ENCODE data around the gene SMAD3.

The SMAD3 gene

DNA sequence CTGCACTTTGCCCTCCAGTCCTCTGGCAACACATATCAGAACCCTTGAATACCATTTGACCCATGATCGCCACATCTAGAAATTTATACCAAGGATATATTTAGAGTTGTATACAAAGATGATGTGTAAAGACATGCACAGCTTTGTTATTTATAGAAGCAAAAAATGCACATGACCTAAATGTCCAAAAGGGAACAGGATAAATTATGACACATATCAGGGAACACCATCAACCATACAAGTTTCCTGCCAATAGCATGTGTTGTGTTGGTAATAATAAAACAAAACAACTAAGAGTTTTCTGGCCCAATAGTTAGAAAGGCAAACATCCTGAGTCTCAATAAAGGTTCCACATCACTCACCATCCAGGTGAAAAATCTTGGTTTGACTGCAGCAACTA lies 137.6 kb downstream of the SMAD3 start:
- no peak for DNase-seq

DNA sequence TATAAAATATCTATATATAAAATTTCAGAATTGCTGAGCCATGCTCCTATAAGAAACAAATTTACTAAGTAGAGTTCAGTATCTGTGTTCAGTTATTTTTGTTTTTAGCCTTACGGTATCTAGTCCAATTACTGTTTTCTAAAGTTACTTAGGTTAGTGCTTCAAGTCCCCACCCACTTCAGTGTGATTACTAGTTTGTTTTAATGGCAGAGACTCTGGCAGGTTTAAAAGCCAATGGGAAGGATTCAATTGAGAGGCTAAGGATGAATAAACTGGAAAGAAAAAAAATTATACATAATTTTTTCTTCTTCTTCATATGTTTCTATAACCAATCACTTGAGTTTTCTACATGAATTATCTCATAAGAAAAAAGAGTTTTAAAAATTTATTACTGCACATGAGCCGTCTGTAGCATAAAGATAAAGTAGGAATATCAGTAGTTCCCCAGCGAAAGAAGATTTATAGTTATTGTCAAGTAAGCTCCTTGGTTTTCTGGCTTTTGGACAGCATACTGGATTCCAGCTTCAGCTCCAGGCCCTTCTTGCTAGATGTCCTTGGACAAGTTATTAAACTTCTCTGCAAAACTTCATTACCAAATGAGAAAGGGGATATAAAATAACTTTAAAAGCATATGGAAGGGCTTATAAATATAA lies 142.3 kb downstream of the SMAD3 start:
- DNase-seq: no peak

DNA sequence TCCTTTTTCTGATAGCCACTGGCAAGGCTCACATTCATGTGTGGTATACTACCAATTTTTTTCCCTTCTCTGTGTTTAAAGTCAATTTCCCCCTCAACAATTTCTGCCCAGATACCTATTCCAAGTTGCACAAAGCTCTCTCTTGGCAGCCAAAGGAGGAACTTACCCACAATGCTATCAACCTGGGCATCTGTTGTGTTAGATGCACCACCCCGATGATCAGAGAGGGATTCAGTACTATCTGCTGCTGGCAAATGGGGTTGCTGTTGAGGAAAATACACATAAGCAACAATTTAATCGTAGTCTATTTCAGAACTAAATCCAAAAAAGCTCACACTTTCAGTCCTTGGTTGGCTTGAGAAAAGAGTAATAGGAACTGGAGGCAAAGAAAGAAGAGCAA lies 143.0 kb downstream of the SMAD3 start:
- no peak for DNase-seq

DNA sequence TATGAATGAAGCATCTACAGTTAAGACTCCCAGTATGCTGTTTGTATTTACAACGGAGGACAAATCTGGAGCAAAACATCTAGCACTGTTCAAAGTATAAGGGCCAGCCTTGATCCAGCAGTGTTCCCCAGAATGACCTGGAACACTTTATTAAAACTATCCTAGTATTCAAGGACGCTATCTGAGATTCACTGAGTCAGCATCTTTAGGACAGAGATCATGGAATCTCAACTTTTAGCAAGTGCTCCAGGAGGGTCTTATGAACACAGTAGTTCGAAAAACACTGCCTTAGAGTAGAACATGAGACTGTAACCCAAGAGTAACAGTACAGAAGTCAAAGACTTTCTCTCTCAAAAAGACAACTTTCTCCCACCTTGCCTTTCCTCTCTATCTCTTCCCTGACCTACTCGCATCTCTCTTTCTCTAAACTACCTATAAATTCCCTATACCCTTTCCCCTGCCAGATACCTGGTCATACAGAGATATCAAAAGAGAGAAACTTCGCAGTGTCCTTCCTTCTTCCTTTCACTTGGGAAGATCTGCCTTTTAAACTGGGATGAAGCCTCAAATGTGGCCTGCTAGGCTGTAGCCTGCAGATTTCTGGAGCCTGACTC lies 145.3 kb downstream of the SMAD3 start:
- DNase-seq: no peak

DNA sequence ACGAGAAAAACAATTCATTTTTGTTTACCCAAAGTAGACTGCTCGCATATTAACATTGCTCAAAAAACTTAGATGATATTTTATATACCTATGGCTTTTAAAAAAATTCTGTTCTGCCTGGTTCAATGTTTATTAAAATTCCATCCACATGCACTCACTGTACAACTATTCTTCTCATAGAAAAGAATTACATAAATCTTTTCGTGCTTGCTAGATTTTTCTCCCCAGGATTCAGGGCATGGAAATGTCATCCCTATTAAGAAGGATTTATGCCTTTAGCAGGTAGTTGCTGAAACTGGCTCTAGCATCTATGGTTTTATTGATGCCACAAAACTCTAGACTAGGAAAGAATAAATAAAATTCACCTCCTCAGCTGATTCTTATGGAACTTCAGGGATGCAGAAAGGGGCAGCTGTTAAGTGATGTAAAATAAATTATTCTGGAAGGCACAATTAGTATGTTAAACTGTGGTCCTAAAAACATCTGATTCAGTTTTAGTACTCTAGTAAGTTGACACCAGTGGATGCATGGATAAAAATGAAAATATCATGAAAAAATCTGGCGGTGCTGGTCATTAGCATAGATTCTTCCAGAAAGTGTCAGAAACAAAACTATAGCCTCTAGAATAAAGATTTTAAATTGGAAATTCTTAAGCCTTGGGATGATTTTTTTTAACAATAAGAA lies 147.4 kb downstream of the SMAD3 start:
- DNase-seq: no peak

DNA sequence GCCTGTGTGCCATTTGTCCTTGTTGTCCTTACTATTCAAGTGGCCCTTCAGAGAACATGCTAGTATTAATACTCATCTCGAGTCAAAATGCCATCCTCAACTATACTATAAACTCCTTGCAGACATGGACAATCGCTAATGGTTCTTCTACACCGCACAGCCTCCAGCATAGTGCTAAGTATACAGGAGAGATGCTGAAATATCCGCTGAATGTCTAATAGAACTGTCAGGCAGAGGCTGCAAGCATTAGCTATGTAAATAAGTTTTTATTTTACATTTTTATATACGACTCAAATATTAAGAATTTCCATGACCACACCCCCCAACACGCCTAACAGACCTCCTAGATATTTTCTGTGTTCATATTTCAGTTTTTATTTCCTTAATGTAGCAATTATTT lies 149.7 kb downstream of the SMAD3 start:
- no peak for DNase-seq

DNA sequence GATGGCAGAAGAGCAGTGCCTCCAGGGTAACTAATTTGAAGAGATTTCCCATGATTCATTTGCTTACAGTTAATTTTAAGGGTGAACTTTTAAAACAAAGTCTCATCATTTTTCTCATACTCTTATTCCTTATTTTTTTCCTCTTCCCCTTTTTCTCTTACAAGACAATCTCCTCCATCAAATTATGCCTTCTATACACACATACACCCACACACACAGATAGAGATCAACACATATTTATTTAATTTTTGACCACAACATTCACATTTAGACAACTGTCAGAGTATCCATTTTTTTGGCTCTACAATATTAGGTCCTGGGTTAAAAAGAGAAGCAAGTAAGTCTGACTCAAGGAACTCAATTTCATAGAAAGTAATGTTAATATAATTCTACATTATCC lies 151.5 kb downstream of the SMAD3 start:
- no peak for DNase-seq

DNA sequence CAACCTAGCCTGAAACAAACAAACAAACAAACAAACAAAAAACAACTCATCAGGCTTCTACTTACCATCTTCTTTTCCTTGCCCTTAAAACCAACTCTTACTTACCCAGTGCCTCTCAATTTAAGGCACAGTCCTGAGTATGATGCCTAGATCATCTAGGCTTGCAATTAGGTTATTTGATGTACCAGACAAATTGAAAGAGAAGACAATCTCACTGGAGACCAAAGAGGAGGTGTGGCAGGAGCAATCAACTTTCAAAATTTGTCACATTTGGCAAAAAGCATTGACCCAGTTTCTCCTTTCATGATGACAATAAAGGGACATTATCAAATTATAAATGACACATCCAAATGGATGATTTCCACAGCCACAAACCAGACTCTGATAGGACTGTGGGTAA lies 153.0 kb downstream of the SMAD3 start:
- no peak for DNase-seq

DNA sequence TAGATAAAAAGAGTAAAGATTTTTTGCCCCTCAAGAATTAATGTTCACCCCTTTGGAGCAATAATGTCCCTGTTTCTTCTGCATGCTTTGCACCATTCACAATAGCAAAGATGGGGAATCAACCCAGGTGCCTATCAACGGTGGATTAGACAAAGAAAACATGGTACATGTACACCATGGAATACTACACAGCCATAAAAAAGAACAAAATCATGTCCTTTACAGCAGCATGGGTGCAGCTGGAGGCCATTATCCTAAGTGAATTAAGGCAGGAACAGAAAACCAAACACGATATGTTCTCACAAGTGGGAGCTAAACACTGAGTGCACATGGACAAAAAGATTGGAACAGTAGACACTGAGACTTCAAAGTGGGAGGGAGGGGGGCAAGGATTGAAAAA lies 153.9 kb downstream of the SMAD3 start:
- no peak for DNase-seq

DNA sequence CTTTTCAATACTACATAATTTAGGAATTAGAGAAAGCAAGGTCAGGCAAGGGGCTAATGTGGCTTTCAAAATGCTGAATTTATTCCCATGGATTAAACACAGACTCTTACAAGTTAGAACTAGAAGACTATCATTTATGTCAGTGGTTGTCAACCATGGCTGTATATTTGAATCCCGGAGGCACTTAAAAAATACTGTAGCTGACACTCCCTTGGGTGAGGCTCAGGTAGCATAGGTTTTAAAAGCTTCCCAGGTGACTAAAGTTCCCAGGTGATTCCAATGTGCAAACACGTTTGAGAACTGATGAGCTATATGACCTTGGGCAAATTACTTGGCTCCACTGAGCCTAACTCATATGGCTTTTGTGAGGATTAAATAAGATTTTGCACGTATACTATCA lies 159.5 kb downstream of the SMAD3 start:
- DNase-seq: no peak

DNA sequence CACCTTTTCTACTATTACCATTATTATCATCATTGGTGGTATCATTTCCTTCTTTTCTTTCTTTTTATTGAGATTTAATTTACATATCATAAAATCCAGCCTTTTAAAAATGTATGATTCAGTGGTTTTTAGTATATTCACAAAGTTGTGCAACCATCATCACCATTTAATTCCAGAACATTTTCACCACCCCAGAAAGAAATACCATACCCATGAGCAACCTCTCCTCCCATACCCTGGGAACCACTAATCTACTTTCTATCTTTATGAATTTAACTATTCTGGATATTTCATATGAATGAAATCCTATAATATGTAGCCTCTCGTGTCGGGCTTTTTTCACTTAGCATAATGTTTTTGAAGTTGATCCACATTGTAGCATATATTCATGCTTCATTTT lies 159.9 kb downstream of the SMAD3 start:
- DNase-seq: no peak

DNA sequence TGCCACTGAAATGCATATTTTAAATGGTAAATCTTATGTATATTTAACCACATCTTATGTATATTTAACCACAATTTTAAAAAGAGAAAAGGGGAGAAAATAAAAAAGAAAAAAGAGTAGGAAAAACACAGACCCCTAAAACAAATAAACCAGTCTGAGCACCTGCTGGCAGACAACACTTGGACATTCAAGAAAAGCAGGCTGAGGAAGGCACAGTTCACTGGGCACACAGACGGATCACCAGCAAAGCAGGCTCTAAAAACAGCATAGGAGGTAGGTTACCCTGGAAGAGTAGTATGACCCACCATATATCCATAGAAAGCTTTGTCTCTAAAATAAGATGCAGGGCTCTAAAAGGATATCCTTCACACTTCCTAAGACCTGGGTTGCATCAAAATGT lies 162.0 kb downstream of the SMAD3 start:
- DNase-seq: no peak

DNA sequence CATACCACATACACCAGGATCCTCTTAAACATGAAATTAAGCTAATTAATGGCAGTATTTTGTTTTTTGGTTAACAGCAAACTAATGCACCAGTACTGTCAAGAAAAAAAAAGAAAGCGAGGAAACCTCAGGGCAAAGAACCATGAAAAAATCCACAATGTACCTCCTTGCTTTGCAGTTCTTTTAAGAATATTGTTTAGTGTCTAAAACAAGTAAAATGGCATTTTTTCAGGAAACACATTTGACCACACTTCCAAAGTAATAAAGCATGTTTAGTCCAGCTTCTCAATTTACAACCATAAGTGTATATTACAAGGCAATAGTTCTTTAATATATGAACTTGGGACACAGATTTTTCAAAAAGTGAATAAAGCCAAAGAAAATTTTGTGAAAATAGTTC lies 162.4 kb downstream of the SMAD3 start:
- DNase-seq: no peak

DNA sequence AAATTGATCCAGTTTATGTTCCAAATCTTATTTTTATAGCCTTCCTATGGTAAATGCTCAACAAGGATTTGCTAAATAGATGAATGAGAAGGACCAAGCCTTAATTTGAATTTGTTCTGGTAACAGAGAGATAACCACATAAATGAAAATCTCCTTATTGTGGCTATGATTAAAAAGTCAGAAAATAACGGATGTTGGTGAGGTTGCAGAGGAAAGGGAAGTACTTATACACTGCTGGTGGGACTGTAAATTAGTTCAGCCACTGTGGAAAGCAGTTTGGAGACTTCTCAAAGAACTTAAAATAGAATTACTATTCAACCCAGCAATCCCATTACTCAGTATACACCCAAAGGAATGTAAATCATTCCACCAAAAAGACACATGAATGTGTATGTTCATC lies 162.9 kb downstream of the SMAD3 start:
- no peak for DNase-seq

DNA sequence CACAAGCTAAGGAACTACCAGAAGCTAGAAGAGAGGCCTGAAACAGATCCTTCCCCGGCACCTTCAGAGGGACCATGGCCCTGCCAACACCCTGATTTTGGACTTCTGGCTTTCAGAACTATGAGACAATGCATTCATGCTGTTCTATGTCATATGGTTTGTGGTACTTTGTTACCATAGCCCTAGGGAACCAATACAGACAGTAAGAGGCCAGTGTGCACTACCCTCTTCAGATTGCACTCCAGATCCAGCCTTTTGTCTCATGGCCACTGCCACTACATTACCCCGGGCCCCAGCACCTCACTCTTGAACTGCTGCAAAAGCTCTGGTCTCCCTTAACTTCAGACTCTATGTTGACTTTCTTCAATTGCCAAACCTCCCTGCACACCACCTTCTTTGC lies 165.1 kb downstream of the SMAD3 start:
- DNase-seq: no peak

DNA sequence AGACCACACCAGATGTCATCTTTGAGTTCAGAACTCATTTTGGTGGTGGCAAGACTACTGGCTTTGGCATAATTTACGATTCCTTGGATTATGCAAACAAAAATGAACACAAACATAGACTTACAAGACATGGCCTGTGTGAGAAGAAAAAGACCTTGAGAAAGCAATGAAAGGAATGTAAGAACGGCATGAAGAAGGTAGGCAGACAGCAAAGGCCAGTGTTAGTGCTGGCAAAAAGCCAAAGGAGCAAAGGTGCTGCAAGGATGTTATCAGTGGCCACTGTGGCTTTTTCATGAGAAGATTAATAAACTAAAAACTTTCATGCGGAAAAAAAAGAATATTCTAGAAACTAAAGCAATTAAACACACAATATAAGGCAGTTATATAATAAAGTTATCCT lies 167.2 kb downstream of the SMAD3 start:
- DNase-seq: no peak

DNA sequence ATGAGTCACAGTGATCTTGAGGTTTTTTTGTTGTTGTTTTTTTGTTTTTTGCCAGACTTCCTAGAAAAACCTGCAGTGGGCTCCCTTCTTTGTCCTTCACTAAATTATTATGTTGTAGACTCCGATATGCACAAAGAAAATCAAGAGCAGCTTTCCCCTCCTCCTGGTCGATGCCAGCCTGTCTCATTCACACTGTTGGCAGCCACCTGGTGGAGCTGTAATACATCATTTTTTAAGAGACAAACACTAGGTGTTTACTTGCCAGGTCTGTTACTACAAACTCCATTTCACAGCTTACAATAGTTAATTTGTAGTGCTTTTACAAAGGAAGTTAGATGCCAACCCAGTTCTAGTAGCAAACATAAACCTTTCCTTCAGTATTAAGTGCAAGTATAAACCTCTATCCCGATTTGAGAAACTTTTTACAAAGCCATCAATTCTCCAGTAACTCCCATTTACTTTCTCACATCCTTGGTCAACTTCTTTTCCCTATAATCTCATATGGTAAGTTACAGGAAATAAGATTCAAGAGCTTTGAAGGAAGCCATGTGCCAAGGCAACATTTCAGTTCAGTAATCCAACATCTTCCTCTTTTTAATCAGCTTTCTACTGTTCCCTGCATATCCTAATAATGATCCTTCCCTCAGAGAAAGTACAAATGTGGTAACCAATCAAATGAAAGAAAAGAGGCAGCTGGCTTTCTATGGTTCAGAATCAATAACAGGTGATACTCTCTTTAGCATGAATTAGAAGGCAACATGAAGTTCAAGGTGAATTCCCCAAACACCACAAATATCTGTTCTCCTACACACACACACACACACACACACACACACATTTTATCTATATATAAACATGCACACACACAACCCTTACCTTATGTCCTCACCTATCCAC lies 175.1 kb downstream of the SMAD3 start:
- DNase-seq: peak; percentile 26

DNA sequence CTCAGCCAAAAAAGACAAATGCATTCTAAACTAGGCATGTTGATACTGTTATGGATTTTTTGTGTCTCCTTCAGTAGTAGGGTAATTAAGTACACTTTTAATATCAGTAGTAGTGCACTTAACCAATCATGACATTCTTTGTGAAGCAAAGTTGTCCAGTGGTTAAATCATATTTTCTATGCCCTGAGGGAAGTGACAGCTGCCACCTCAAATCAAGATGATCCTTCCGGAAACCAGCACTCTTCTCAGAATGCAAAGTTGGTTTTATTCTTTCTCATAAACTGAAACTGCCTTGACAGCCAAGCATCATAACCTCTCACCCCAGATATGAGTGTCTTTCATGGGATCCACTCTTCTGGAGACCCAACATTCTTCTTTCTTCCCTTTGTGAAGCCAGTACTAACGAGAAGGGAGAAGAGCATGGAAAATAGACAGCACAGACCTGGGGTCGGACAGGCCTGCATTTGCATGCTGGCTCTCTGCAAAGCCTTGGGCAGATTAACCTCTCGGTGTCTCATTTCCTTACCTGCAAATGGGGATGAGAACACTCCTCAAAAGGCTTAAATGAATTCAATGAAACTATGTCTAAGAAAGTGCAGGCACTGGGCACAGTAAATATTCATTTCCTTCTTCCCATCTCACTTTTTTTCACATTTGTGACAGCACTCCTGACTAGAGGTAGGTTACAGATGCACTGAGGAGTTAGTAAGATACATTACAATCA lies 175.9 kb downstream of the SMAD3 start:
- DNase-seq: no peak

DNA sequence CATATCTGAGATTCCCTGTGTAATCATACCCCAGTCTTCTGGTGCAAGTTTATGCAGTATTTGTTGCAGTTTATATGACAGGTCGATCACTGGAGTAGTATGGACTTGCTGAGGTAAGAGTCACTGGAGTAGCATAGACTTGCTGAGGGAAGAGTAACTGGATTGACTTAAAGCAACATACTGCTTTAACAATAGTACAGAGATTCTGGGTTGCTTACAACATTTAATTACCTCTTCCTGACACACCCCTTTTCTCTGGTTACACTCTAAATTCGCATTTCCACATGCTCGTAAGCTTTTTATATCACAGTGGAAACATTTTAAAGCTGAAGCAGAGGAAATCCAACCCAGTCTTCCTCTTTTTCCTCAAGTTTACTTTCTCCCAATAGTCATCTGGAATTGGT lies 177.3 kb downstream of the SMAD3 start:
- peak; percentile 32 for DNase-seq
